Endothelial cell of hepatic sinusoid (primary cell): Measurements from ENCODE around the gene NAB2.
"Not testable (repeated sequence)": the region's sequence is repeated elsewhere in the genome, so short reads cannot be mapped to it uniquely, and the experiment has no call there.

Experiments used
- in situ Hi-C: cut with HindIII; loops from 2 replicates; pipeline ENCODE4 v1.10.0; 2017; ENCODE audit warnings: low sequenced_read_pairs

The NAB2 gene, protein sequence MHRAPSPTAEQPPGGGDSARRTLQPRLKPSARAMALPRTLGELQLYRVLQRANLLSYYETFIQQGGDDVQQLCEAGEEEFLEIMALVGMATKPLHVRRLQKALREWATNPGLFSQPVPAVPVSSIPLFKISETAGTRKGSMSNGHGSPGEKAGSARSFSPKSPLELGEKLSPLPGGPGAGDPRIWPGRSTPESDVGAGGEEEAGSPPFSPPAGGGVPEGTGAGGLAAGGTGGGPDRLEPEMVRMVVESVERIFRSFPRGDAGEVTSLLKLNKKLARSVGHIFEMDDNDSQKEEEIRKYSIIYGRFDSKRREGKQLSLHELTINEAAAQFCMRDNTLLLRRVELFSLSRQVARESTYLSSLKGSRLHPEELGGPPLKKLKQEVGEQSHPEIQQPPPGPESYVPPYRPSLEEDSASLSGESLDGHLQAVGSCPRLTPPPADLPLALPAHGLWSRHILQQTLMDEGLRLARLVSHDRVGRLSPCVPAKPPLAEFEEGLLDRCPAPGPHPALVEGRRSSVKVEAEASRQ

DNA sequence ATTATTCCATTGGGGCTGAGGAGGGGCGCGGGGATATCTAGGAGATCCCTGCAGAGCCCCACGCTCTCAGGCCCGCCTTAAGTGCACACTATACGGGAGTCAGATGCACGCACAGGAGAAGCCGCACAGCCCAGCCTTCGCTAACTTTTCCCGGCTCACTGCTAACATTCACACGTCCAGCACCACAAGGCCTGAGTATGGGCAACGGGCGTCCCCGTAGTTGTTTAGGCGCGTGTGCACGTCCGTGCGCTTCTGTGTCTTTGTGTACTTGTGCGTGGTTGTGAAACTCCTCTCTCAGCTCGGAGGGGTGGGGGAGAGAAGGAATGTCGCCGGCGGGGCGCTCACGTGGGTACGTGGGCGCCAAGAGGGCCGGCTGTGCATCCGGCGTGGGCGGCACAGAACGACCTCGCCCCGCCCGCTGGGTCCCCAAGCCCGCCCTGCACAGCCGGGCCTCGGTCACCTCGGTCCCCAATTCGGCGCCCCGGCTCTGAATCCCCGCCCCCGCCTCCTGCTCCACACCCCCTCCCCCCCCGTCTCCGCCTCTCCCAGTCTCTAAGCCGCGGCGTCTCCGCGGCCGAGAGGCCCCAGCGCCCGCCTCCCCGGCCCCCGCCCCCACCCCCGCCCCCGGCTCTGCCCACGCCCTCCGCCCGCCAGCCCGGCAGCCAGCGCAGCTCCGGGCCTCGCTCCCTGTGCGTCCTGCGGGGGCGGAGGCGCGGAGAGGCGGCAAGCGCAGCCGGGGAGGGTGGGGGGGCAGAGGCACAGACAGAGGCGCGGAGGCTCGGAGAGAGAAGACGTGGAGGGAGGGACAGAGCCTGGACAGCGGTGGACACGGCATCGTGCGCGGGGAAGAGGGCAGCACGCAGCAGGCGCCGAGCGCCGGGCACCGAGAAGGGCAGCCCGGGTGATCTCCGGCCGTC is at the start of gene NAB2:
Gene NAB2, plus strand, starts transcription at position 761 of the 917 bp plus-strand sequence. CDS start 158 bp downstream, outside the sequence.
- in situ Hi-C loops, result no loop called here

DNA sequence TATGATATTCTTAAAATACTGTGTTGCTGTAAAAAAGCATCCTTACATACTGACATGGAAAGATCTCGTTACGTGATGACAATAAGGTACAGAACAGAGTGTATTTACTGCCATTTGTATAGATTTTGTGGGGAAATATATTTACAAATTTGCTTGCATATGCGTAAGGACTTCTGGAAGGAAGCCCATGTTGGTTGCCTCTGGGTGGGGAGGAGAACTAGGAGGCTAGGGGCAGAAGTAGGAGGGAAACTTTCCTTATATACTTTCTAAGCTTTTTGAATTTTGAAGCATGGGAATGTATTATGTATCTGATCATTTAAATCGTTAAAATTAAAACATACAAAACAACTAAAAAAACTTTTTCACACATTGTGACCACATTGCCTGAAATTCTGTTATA is 48.7 kb upstream of the NAB2 start:
- in situ Hi-C loops, result no loop called here

DNA sequence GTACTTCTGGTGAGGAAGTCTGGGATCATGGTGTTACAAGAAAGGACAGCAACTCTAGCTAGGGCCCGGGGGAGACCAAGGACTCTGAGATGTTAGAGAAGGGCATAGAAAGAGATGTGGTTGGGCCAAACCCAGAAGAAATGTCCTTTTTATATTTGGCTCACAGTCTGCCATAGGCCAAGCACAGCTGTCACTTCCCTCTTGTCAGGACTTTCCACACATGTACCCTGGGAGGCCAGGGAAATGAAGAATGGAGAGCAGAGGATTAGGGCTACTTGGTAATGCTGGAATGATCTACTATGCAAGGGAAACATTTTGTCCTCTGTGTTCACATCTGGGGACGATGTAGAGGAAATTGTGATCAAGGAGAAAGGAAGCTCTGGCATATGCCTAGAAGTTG is 48.2 kb upstream of the NAB2 start:
- in situ Hi-C loops, result no loop called here

DNA sequence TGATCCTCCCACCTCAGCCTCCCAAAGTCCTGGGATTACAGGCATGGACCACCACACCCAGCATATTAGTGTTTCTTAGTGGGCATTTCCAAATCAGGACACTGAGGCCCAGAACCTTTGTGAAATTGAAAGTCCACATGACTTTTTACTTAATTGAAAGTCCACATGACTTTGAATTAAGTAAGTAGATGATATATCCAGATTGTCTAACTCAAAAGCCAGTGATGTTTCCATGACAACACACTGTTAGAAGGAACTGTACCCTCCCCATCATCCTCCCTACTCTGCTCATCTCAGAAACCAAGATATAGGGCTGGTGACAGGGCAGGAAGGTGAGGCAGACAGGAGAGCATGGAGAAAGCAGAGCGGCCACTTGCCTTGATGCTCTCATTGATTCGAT is 46.2 kb upstream of the NAB2 start:
- in situ Hi-C loops, result no loop called here

DNA sequence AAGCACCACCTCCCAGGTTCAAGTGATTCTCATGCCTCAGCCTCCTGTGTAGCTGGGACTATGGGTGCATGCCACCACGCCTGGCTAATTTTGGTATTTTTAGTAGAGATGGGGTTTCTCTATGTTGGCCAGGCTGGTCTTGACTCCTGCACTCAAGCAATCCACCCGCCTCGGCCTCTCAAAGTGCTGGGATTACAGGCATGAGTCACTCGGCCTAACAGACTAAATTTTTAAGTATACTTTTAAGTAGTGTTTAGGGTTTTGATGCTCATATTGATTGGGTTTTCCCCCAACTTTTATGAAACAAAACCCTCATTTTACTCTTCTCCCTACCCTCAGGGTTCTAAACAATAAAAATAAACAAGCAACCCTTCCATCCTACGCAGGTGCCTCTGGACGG is 44.4 kb upstream of the NAB2 start:
- in situ Hi-C loops, result no loop called here

DNA sequence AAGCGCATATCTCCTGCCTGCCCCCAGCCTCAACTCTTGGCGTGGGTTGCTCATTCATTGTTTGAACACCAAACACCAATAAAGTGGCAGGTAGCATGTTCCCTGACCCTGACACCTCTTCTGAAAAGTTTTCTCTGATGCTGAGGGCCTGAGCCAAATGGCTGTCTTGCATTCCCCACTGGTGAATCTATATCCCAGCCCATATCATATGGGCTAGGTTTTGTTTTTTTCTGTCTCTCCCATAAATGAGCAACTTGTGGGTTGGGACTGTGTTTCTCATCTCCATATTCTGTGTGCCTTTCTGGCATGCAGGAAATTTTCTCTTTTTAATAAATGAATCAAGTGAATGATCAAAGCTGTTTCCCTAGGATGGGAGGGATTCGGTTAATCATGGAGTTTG is 44.0 kb upstream of the NAB2 start:
- in situ Hi-C loops, result no loop called here

DNA sequence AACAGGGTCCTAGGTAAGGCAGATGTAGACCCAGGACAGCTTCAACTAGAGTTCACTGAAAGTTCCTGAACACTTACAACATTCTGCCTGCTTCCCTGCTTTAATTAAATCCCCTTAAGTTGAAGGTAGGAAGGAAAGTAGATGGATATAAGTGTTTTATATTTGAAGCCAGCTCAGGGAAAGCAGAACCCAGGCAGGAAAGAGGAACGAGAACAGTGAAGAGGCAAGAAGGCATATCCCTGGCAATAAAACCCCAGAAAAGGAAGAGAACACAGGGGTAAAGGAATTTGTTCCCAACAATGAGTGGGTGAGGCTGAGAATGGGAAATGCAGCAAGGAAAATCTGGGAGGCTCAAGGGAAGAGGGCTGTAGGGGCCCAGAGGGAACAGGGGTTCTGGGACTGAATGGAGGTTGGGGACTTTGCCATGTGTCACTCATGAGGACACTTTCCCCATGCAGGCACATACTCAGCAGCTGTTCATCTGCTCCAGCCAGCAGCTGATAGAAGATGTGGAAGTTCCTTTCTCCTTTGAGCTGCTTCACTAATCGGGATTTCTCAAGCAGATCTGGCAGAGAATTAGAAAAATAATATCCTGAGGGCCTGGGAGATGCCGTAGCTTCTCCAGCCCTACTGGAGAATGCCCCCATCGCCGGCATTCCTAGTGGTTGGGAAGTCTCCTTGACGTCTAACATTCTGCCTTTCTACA is 42.7 kb upstream of the NAB2 start:
- in situ Hi-C loops, result no loop called here

DNA sequence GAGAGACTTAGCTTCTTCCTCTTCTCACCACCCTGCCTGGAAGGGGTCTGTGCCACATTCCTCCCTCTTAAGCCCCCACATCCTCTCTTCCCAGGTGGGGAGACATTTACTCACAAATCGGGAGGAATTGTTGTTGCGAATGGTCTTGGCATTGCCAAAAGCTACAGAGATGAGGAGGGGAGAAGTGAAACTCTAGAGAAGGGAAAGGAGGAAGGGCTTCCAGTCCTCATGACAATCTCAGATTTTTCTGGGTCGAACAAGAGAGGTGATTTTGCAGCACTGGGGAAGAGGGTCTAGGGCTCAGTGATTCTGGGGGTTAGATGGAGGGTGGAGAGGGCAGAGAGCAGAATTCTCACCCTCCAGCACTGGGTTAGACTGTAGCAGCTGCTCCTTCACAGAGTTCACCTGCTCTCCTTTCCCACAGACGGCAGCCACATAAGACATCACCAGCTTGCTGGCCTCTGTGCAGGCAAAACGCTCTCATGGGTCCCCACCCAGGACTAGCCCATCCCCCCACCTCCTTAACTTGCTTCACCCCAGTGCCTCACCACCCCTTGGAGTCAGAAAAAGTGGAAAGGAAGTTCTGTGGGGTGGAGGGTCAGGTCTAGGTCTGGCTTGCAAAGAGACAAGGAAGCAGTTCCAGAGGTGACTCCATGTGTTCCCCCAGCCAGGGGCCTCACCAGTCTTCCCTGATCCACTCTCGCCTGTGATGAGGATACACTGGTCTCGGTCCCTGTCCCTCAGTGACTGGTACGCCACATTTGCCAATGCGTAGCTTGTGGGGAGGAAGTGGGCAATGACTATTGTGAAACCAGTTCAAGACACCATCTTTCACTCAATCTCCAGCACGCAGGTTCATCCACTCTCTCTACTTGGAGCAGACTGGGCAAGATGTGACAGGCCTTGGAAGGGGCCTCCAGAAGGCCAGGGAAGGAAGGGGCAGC is 41.7 kb upstream of the NAB2 start:
- in situ Hi-C loops, result no loop called here

DNA sequence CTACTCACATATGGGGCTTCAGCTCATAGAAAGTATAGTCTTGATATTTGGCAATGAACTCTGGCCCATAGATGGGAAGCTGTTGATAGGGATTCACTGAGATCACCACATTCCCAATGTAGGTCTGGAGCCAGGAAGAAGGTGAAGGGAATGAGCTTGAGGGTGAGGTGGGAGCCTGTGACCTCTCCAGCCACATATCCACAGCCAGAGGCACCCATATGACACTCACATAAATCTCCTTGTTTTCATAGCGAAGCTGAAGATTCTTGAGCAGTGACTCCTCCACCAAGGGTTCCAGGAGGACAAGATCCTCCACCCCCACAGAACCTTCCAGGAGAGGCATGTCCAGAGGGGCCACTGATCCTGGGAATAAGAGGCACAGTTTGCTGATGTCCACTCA is 40.9 kb upstream of the NAB2 start:
- in situ Hi-C loops, result no loop called here

DNA sequence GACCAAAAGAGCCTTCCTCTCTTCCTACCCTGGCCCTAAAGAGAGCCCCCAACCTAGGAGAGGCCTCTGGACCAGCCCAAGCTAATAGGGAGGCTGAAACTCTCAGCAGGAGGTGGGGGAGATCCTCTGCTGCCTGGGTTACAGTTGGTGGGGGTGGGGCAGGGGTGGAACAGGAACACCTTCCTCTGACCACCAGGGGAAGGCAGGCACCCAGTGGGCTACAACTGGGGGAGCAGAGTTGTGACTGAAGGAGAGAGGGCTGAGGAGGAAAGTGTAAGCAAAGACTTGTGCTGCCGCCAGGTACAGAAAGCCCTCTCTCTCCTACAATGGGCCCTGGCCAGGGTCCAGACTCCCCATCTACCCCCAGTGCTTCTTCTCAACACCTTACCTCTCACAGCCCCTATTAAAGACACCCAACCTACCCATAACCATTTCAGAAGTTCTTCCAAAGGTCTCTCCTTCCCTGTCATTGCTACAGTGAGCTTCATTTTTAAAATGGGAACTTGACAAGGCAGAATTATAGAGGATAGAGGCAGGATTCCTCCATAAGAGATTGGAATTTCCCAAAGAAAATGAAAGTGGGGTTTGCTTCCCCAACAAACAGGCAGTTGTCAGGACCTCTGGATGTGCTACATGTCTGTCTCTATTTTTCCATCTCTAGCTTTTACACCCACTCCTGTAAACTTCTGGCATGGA is 40.3 kb upstream of the NAB2 start:
- in situ Hi-C loops, result no loop called here

DNA sequence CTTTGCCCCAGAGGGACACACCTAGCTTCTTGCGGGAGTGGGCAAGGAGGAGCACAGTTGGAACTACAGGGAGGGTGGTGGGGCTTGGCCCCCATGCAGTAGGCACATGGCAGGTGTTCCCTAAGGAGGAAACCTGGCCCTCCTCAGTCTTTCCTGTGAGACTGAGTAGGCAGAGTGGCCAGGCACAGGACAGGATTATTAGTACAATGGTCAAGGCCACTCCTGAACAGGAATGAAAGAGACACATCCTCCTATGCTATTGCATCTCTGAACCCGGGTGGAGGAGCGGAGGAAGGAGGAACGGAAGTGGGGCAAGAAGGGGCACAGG is 39.8 kb upstream of the NAB2 start:
- in situ Hi-C loops, result no loop called here

DNA sequence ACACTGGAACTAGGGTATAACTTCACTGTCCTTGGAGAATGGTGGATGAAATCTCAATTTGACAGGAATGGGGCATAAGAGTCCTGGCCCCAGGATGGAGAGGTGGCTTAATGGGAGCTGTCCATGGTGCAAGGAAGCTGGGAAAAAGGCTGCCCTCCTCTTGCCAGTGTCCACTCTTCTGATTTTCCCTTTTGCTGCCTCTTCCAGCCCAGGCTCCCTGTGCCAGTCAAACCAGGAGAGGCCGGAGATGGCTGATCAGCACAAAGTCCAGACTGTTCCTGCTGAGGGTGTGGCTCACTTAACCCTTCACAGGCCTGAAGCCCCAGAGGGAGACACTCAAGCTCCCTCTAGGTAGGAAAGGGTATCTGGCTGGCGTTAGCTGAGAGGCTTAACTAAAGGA is 39.0 kb upstream of the NAB2 start, which contains the start of gene MYO1A:
Gene MYO1A, minus strand, starts transcription at position 240 of the 400 bp plus-strand sequence. CDS start 1,806 bp downstream, outside the sequence.
- in situ Hi-C loops, result no loop called here

DNA sequence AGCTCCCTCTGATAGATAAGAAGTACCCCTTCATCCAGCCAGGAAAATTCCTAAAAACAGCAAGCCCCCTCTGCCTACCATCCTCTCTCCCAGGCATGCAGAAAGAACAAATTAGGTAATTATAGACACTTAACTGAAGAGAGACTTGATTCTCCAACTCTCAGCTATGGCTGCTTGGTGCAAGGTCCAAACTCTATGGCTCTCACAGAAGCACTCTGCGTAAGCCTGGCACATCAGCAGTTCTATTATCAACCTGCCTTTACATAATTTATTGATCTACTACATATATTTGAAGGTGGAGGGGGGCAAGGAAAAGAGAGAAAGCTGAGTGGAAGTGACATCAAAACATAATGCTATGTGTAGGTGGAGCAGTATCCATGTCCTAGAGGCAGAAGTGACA is 37.9 kb upstream of the NAB2 start:
- in situ Hi-C loops, result no loop called here

DNA sequence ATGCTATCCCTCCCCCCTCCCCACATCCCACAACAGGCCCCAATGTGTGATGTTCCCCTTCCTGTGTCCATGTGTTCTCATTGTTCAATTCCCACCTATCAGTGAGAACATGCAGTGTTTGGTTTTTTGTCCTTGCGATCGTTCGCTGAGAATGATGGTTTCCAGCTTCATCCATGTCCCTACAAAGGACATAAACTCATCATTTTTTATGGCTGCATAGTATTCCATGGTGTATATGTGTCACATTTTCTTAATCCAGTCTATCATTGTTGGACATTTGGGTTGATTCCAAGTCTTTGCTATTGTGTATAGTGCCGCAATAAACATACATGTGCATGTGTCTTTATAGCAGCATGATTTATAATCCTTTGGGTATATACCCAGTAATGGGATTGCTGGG is 35.8 kb upstream of the NAB2 start:
- in situ Hi-C loops, result not testable (repeated sequence)

DNA sequence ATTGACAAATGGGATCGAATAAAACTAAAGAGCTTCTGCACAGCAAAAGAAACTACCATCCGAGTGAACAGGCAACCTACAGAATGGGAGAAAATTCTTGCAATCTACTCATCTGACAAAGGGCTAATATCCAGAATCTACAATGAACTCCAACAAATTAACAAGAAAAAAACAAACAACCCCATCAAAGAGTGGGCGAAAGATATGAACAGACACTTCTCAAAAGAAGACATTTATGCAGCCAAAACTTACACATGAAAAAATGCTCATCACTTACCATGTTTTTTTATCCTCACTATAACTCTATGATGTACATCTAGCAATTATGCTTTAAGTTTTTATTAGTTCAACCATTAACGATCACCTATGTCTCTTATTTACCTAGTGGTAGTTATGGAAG is 35.0 kb upstream of the NAB2 start:
- in situ Hi-C loops, result not testable (repeated sequence)

DNA sequence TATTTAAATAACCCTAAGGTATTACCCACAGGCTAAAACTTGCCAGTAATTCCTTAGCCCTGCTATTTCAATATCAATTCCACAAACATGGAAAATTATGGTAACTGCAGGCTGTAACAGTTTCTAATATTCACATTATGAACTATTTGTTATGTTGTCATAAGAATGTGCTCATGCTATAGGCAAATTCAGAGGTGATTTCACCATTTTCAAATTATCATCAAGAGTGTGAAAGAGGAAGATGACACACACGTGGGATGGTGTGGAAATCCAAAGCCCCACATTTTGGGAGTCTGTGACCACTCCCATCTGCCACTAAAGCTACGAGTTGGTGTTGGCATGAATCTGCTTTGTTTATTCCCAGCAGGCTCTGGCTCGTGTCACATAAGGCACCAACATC is 33.1 kb upstream of the NAB2 start:
- in situ Hi-C loops, result no loop called here

DNA sequence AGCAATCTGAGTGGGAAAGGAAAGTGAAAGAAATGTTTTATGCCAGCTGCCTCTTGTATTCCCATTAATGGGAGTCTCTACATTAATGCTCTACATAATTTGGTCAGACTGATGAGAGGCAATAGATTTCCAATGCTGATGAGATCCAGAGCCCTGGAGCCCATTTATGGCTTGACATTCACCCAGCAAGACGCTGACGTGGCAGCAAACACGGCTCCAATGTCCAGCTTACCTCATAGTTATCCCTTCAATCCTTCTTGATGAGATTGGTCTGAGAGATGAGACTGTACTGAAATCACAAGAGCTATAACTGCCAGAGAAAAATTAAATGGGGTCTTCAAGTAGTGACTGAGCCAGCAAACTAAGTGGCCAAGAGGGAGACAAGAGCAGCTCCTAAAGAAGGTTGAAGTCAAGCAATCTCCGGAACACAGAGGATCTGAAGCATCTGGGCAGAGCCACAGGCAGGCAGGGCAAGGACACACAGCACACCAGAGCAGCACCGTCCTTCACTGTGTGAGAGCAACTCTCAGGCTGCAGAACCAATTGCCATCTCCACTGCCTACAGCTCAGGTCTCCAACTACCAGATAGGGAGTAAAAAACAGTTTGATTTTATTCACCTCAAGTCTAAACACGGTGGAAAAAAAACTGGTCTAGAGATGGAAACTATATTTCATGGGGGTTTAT is 31.7 kb upstream of the NAB2 start:
- in situ Hi-C loops, result no loop called here

DNA sequence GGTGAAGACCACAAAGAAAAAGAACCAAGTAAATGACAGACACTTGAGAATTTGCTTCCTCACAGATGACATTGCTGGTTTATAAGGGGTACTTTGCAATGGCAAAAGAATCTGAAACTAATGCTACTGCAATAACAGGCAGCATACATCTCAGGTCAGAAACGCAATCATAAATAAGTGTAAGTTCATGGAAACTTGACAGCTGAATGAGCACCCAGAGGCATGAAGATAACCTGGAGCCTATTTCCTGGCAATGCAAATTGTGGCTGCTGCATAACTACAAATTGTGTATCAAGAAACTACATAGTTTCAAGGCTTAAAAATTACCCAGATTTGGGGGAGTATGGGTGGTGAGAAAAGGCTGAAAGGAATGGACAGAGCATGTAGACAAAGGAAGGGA is 30.5 kb upstream of the NAB2 start:
- in situ Hi-C loops, result no loop called here
